CD4-positive, alpha-beta T cell treated with Interleukin-6 for 4 hours (primary cell): ENCODE data around the gene FILIP1L.

Experiments used
- DNase-seq: peaks from one replicate; pipeline ENCODE4 v3.0.0-alpha.2; 2020; ENCODE audit warnings: mixed read lengths

FILIP1L gene

GRCh38 chr3:99966662-99967416 is 147.5 kb downstream of the FILIP1L start:
- no peak for DNase-seq

GRCh38 chr3:99965681-99966408 is 148.5 kb downstream of the FILIP1L start:
- no peak for DNase-seq

- DNase-seq, result no peak
These were observed 149.2 kb downstream of the FILIP1L start for GRCh38 chr3:99965077-99965476.

GRCh38 chr3:99962703-99963102 is 151.6 kb downstream of the FILIP1L start:
- DNase-seq, result no peak

- DNase-seq, result no peak
These were observed 152.4 kb downstream of the FILIP1L start for GRCh38 chr3:99961756-99962515.

- no peak for DNase-seq
These were observed 153.4 kb downstream of the FILIP1L start for GRCh38 chr3:99960941-99961340.

- DNase-seq, result no peak
These were observed 154.0 kb downstream of the FILIP1L start for GRCh38 chr3:99960123-99960878.

GRCh38 chr3:99958222-99958912 is 155.9 kb downstream of the FILIP1L start:
- DNase-seq, result no peak

GRCh38 chr3:99957151-99957796 is 157.0 kb downstream of the FILIP1L start:
- DNase-seq, result no peak

- no peak for DNase-seq
These were observed 158.3 kb downstream of the FILIP1L start for GRCh38 chr3:99955773-99956562.

- DNase-seq, result no peak
These were observed 159.2 kb downstream of the FILIP1L start for GRCh38 chr3:99954914-99955644.

GRCh38 chr3:99953596-99953995 is 160.7 kb downstream of the FILIP1L start:
- no peak for DNase-seq

GRCh38 chr3:99952306-99952705 is 162.0 kb downstream of the FILIP1L start:
- DNase-seq, result no peak

- no peak for DNase-seq
These were observed 162.6 kb downstream of the FILIP1L start for GRCh38 chr3:99951701-99952100.

GRCh38 chr3:99950921-99951320 is 163.4 kb downstream of the FILIP1L start:
- DNase-seq, result no peak

- DNase-seq, result no peak
These were observed 164.2 kb downstream of the FILIP1L start for GRCh38 chr3:99949956-99950670.

GRCh38 chr3:99948467-99949089 is 165.7 kb downstream of the FILIP1L start:
- no peak for DNase-seq

- DNase-seq, result no peak
These were observed 166.9 kb downstream of the FILIP1L start for GRCh38 chr3:99947356-99947755.
